Tongue (tissue), 2 donors: ENCODE measurements around the gene ARHGAP5. TPM values are rescaled to one million over a fixed set of nuclear protein-coding genes. Genes with fewer than 3 reads are reported as not detected.

Experiments used
- DNase-seq: peaks from one replicate; pipeline ENCODE4 v3.0.0-alpha.2; 2015
- total RNA-seq: library from RNA; depleted of rRNA; stranded (reverse); fragments of >200 nt; gene quantifications from one replicate; pipeline ENCODE4 v1.2.3, GENCODE V29; 2014

Gene ARHGAP5
- total RNA-seq, 1 donor from 2014 or later = 206 TPM

DNA sequence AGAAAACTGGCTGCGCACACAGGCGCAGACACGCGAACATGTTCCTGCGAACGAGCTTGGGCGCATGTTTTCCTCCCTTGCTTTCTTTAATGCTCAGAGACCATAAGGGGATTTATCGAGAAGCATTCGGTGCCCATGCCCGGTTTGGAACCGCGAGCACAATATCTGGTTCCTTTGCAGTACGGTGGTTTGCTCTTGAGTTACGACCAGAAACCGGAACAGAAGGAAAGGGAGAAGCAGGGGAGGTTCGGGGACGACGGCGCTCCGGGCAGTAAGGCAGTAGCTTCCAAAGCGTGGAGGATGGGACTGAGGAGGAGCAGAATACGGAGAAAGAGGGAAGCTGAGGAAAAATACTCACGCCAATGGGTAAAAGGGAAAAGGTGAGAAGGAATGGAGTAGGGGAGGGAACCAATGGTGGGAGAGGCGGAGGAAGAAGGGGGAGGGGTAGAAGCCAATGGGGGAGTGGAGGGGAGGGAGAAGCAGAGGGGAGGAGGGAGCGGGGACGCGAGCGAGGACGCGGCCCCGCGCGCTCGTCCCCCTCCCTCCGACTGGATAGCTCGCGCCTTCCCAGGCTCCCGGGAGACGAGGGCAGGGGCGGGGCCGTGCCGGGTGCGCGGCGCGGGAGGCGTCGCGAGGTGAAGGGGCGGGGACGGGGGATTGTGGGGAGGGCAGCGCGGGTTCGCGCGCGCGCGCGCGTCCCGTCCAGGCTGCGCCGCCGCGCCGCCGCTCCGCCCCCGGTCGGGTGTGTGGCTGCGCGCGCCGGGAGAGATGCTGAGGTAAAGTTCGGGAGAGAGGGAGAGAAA, 625 bp upstream of the ARHGAP5 start:
- peak; percentile 99 for DNase-seq

DNA sequence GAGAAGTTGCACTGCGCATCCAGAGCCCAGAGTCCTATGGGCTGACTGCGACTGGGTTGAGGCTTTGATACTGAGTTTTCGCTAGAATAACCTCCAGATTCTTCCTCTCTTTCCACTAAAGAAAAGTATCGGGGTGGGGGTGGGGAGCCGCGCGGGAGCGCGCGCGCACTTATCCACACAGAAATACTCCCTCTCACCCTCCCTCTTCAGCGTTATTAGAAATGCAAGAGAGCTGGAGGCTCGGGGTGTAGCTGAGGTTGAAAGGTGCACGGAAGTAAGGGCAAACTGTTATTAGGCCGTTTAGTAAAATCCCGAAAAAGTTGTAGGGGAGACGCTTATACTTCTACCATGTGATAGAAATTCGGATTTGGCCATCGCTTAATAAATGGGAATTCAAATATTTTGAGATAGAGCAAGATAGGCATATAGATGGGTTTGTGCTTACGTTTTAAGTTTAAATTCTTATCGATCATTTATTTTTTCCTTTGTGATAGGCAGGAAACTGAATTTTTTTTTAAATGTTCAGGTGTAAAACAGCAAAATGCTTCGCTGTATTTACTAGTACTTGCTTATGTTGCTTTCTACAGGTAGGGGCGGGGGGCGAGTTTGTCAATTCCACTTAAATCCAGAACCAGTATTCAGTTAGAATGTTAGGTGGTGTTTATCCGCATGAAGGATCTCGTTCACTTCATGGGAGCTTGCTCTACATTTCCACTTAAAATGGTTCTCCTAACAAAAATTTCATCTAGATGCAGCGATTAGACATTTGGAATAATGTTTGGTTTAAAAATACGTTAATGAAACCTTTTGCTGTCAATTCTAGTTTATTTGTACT, 1.1 kb downstream of the ARHGAP5 start:
- peak; percentile 78 for DNase-seq

GRCh38 chr14:32078858-32079216, 1.7 kb downstream of the ARHGAP5 start:
- peak; percentile 20 for DNase-seq

GRCh38 chr14:32079264-32079663, 2.2 kb downstream of the ARHGAP5 start:
- DNase-seq = no peak

- DNase-seq = no peak
Observed at GRCh38 chr14:32080001-32080510, 3.0 kb downstream of the ARHGAP5 start.

- no peak for DNase-seq
Observed at GRCh38 chr14:32081901-32082300, 4.8 kb downstream of the ARHGAP5 start.

- no peak for DNase-seq
Observed at GRCh38 chr14:32083315-32083624, 6.2 kb downstream of the ARHGAP5 start.

DNA sequence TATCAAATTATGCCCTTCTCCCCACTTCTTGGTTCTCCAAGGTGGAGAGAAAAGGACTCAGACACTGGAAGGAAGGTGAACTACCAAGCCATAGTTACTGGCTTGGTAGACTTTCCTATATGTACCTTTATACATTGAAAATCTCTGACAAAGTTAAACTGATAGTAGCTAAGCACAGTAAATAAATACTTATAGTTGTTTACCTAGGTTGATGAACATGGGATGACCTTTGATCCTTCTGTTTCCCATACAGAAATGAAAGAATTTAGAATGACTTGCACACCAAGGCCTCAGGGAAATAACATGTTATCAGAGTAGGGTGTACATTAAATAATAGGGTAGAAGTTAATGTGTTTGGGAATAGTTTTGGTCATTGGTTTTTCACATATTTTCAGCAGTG, 6.7 kb downstream of the ARHGAP5 start:
- no peak for DNase-seq

GRCh38 chr14:32085182-32085844, 8.2 kb downstream of the ARHGAP5 start:
- DNase-seq = no peak

DNA sequence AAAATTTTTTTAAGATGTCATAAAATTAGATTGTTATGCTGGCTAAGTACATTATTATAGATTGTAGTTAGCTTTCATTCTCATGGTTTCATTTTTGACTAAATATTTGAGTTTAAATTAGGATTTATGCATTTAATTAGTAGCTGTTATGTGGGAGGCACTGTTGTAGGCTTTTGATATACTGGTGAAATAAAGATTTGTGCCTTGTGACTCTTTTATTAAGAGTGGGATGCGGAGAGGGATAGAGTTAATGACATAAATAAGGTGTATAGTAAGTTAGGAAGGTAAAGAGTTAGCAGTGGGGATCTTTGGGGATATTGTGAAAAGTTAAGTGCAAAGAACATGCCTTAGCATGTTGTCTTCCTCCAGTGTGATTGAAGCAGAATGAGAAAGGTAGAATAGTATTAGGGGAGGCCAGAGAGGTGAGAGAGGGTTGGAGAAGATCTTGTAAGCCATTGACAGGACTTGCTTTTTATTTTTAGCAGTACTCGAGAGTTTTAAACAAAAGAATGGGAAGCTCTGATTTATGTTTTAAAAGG, 8.8 kb downstream of the ARHGAP5 start:
- no peak for DNase-seq

DNA sequence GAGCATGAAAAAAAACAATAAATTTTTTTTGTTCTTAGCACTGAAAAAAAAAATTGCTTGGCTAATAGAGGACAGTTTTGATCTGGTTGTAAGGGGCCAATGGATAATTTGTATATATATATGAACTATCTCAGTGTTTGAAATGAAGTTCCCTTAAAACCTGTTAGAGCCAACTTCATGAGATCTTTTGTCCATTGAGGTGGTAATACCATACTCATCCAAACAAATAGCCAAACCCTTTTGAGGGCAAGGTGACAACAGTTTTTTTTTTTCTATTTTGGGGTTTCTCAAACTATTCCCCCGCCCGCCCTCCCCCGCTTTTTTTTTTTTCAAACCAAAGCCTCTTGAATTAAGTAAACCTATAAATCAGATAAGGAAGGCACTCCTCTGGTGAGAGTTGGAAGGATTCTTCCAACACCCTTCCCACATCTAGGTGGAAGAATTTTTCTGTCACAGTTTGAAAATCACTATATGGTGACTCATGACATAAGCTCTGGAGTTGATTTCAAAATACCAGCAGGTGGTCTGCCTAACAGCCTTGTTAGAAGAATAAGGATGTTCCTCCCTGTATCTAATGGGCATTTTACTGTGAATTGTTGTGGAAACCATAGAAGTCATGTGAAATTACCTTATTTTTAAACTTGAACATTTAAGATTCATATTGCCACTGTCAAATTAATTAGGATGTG, 10.2 kb downstream of the ARHGAP5 start:
- peak; percentile 20 for DNase-seq

DNA sequence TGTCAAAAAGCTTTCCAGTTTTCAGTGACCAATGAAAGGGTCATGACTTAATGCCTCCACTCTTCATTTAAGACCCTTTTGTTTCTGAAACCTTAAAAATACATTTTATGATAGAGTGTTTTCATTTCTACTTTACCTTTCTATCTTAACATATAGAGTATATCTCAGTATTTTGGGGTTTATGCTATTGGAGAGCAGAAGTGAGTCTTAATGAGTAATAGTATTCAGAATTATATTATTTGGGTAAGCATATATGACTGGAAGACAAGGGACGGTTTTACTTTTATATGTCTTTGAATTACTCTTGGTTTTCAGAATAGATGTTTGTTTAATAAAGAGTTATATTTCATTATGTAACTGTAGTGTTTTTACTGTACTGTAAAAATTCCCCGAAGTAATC, 10.8 kb downstream of the ARHGAP5 start:
- no peak for DNase-seq

DNA sequence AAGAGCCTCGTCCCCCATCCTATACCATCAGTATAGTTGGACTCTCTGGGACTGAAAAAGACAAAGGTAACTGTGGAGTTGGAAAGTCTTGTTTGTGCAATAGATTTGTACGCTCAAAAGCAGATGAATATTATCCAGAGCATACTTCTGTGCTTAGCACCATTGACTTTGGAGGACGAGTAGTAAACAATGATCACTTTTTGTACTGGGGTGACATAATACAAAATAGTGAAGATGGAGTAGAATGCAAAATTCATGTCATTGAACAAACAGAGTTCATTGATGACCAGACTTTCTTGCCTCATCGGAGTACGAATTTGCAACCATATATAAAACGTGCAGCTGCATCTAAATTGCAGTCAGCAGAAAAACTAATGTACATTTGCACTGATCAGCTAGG, 13.6 kb downstream of the ARHGAP5 start:
- no peak for DNase-seq

DNA sequence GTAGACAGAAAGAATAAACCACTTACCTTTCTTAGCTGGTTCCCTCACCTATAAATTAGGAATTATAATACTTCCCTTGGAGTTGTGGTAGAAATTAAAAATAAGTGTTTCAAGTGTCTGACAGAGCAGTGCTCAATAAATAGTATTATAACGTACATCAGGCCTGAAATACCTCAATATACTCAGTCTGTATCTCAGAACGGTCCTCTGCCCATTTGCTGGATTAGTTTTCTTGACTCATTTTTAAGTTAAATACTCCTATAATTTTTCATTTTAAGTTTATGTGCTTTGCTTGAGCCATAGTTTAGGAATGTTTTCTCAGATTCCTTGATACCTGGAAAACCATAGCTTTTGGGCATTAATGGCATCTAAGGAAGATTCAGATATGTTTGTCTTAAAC, 22.4 kb downstream of the ARHGAP5 start:
- no peak for DNase-seq

- DNase-seq = no peak
Observed at GRCh38 chr14:32100175-32100574, 23.1 kb downstream of the ARHGAP5 start.

DNA sequence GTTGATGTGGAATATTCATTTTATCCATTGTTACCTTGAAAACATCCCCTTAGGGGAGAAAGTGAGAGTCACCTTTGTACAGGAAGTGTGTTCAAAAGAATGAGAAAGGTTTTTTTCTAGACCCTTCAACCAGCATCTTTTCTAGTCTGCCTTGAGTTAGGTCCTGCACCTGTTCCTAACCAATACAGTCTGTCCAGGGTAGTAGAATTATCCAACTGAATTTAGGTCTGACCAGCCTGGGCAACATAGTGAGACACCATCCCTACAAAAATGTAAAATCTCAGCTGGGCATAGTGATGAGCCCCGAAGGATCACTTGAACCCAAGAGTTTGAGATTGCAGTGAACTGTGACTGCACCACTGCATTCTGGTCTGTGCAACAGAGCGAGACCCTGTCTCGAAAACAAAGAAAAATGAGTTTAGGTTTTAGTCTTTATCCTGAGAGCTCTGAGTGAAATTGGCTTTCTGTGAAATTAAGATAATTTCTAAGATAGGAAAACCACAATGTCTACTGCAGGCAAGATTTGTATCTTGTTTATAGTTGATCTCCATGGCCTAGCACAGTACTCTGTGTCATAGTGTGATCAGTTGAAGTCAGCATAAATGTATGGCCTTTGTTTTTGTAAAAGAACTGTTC, 25.2 kb downstream of the ARHGAP5 start:
- no peak for DNase-seq

GRCh38 chr14:32102968-32103367, 25.9 kb downstream of the ARHGAP5 start:
- no peak for DNase-seq

DNA sequence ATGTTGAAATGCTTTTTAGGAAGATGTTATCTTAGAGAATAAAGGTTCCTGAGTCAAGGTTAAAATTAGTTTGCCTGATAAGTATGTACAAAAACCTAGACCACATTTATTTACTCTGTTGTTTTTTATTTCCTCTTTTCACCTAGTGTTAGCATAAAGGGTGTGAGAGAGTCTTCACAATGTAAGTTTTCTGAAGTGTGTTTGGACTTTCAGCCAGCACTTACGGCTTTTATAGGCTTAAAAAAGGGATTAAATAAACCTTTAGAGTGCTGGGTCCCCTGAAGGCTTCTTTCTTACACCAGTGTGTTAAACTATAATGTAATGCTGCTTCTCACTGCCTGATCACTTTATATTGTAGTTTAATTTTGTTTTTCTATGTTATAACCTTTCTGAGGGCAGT, 27.2 kb downstream of the ARHGAP5 start:
- DNase-seq = no peak

- DNase-seq = no peak
Observed at GRCh38 chr14:32104803-32105202, 27.7 kb downstream of the ARHGAP5 start.

- no peak for DNase-seq
Observed at GRCh38 chr14:32109676-32110547, 32.8 kb downstream of the ARHGAP5 start.

DNA sequence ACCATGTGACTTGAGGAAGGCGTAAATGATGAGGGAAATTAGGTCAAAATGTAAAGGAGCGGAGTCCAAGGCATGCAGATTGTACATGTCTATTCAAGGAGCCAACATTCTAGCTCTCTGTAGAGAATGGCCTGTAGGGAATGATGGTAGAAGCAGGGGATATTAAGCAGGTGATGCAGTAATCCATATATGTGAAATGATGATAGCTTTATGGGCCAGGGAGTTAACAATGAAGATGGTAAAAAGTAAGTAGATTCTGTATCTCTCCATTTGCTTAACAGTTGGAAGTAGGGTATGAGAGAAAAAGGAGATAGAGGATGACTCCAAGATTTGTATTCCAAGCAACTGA, 33.4 kb downstream of the ARHGAP5 start:
- DNase-seq = no peak
